Activated CD8-positive, alpha-beta T cell treated with anti-CD3 and anti-CD28 coated beads for 36 hours (primary cell): ENCODE measurements around the gene MAP3K2. TPM values are rescaled to one million over a fixed set of nuclear protein-coding genes. Genes with fewer than 3 reads are reported as not detected.

Experiments used
- ATAC-seq: fragments of 200-7000 bp; cut with Tn5 transposase; one replicate; pipeline ENCODE4 v1.10.0; 2021; ENCODE audit warnings: mild to moderate bottlenecking, moderate library complexity
- CTCF ChIA-PET: fragments of 350-600 bp; sonication (Branson Sonifier 250); formaldehyde crosslinking; loops from one replicate; lab custom pipeline; 2021; ENCODE audit warnings: antibody characterized with exemption; lab: Charles Lee
- POLR2A ChIA-PET: fragments of 350-600 bp; sonication (Branson Sonifier 250); formaldehyde crosslinking; loops from one replicate; lab custom pipeline; 2021; ENCODE audit warnings: antibody characterized with exemption; lab: Charles Lee
- DNase-seq: peaks from one replicate; pipeline ENCODE4 v3.0.0-alpha.2; 2020
- H3K27ac Mint-ChIP-seq: one replicate; pipeline ENCODE4 v1.8.0; 2021; ENCODE audit warnings: mild to moderate bottlenecking, mixed read lengths
- H3K27me3 Mint-ChIP-seq: one replicate; pipeline ENCODE4 v1.8.0; 2021; ENCODE audit warnings: mixed read lengths
- H3K36me3 Mint-ChIP-seq: one replicate; pipeline ENCODE4 v1.8.0; 2021; ENCODE audit warnings: low read depth, mixed read lengths
- H3K4me1 Mint-ChIP-seq: one replicate; pipeline ENCODE4 v1.8.0; 2021; ENCODE audit warnings: low read depth, mixed read lengths
- H3K4me3 Mint-ChIP-seq: one replicate; pipeline ENCODE4 v1.8.0; 2021; ENCODE audit warnings: mild to moderate bottlenecking, moderate library complexity, mixed read lengths
- H3K9me3 Mint-ChIP-seq: one replicate; pipeline ENCODE4 v1.8.0; 2021; ENCODE audit warnings: mixed read lengths
- CTCF ChIP-seq: fragments of 200-600 bp; IDR thresholded peaks from one replicate; pipeline ENCODE4 v1.8.0; 2022; ENCODE audit warnings: antibody characterized with exemption, mild to moderate bottlenecking
- intact Hi-C: fragments of 100-400 bp; cut with micrococcal nuclease; formaldehyde crosslinking; loops from one replicate; pipeline ENCODE4 v1.10.0; 2022
- total RNA-seq, 2 experiments: library from RNA; stranded (reverse); gene quantifications; one replicate each; pipeline ENCODE4 v1.2.3, GENCODE V29; 2021

The MAP3K2 gene
- total RNA-seq = 10 to 100 TPM; 54.7 to 55.5 TPM

GRCh38 chr2:127387655-127388422 is at the start of gene MAP3K2:
TSS of gene MAP3K2 (minus strand) at chr2:127387975. CDS start at chr2:127343129, 44,846 bp downstream.
- H3K4me3 Mint-ChIP-seq = peak within 1 kb of the TSS; percentile 99
- TF ChIP-seq CTCF = no peak
- H3K36me3 Mint-ChIP-seq = peaks cover 28% of the 10 kb centered on the region
- intact Hi-C loops = no loop called here
- H3K9me3 Mint-ChIP-seq = no peaks in the 10 kb centered on the region
- POLR2A ChIA-PET = interaction anchor here (1.0 to 2.3 kb wide), 7 partner anchors 9 to 308 kb away, joined by 4 to 9 read pairs (median 5); no protein-coding TSS in a partner anchor
- no peaks in the 10 kb centered on the region for H3K27me3 Mint-ChIP-seq
- ATAC-seq (peak; percentile 75), DNase-seq (peak; percentile 91)
- H3K4me1 Mint-ChIP-seq = peaks cover 67% of the 10 kb centered on the region
- H3K27ac Mint-ChIP-seq = peak within 1 kb of the TSS; percentile 95
- CTCF ChIA-PET = interaction anchor here (2.3 kb wide), 2 partner anchors 12 to 28 kb away, joined by 6 to 13 read pairs; no protein-coding TSS in a partner anchor

GRCh38 chr2:127437056-127437455 is 49.3 kb upstream of the MAP3K2 start:
- Mint-ChIP-seq H3K4me1 (no peaks in the 10 kb centered on the region), H3K27ac (no peak overlapping the region), H3K36me3 (no peaks in the 10 kb centered on the region), H3K4me3 (no peak overlapping the region), H3K27me3 (no peaks in the 10 kb centered on the region), H3K9me3 (peaks cover under 1% of the 10 kb centered on the region)
- intact Hi-C loops = no loop called here
- TF ChIP-seq CTCF = no peak
- DNase-seq (no peak), ATAC-seq (no peak)
- CTCF ChIA-PET = interaction anchor here (0.7 to 1.3 kb wide), 3 partner anchors 9 to 13 kb away, joined by 3 read pairs; no protein-coding TSS in a partner anchor
- POLR2A ChIA-PET = no interaction called here

GRCh38 chr2:127434515-127434914 is 46.7 kb upstream of the MAP3K2 start:
- POLR2A ChIA-PET = no interaction called here
- H3K27ac Mint-ChIP-seq = no peak overlapping the region

GRCh38 chr2:127431408-127432023 is 43.7 kb upstream of the MAP3K2 start:
- H3K27ac Mint-ChIP-seq = no peak overlapping the region
- ChIA-PET POLR2A (no interaction called here), CTCF (no interaction called here)
- no peak for TF ChIP-seq CTCF
- no peaks in the 10 kb centered on the region for H3K36me3 Mint-ChIP-seq
- no peak for DNase-seq
- no peak for ATAC-seq
- intact Hi-C loops = no loop called here
- H3K9me3 Mint-ChIP-seq = no peaks in the 10 kb centered on the region
- no peaks in the 10 kb centered on the region for H3K4me1 Mint-ChIP-seq
- H3K4me3 Mint-ChIP-seq = no peak overlapping the region
- no peaks in the 10 kb centered on the region for H3K27me3 Mint-ChIP-seq

More at GRCh38 chr2:127434515-127434914, 46.7 kb upstream of the MAP3K2 start:
- intact Hi-C loops = no loop called here
- Mint-ChIP-seq H3K27me3 (no peaks in the 10 kb centered on the region), H3K4me3 (no peak overlapping the region), H3K36me3 (no peaks in the 10 kb centered on the region), H3K9me3 (no peaks in the 10 kb centered on the region), H3K4me1 (no peaks in the 10 kb centered on the region)
- no peak for DNase-seq
- no peak for TF ChIP-seq CTCF
- ATAC-seq = no peak
- CTCF ChIA-PET = no interaction called here
